Glutamatergic neuron (in vitro differentiated cells): Measurements from ENCODE around the gene NECTIN4. TPM values are rescaled to one million over a fixed set of nuclear protein-coding genes. Genes with fewer than 3 reads are reported as not detected.

Experiments
- DNase-seq: peaks from one replicate; pipeline ENCODE4 v3.0.0; 2022
- H3K27ac Mint-ChIP-seq: one replicate; pipeline ENCODE4 v1.8.0; 2020; ENCODE audit warnings: mild to moderate bottlenecking, mixed read lengths, inconsistent platforms; ENCODE audit not compliant: unreplicated experiment
- H3K27me3 Mint-ChIP-seq: one replicate; pipeline ENCODE4 v1.8.0; 2020; ENCODE audit warnings: mild to moderate bottlenecking, moderate library complexity, mixed read lengths, inconsistent platforms; ENCODE audit not compliant: unreplicated experiment
- H3K36me3 Mint-ChIP-seq: one replicate; pipeline ENCODE4 v1.8.0; 2020; ENCODE audit warnings: mild to moderate bottlenecking, mixed read lengths, inconsistent platforms; ENCODE audit not compliant: unreplicated experiment
- H3K4me1 Mint-ChIP-seq: one replicate; pipeline ENCODE4 v1.8.0; 2020; ENCODE audit warnings: mild to moderate bottlenecking, low read depth, mixed read lengths, inconsistent platforms; ENCODE audit not compliant: unreplicated experiment
- H3K4me3 Mint-ChIP-seq: one replicate; pipeline ENCODE4 v1.8.0; 2020; ENCODE audit warnings: mild to moderate bottlenecking, mixed read lengths, inconsistent platforms; ENCODE audit not compliant: unreplicated experiment
- H3K9me3 Mint-ChIP-seq: one replicate; pipeline ENCODE4 v1.8.0; 2020; ENCODE audit warnings: mild to moderate bottlenecking, moderate library complexity, mixed read lengths, inconsistent platforms; ENCODE audit not compliant: unreplicated experiment
- CTCF ChIP-seq: fragments of 200-600 bp; sonication (generic); IDR thresholded peaks from one replicate; pipeline ENCODE4 v1.5.0; 2021; ENCODE audit not compliant: partially characterized antibody, unreplicated experiment
- total RNA-seq: library from RNA; stranded (reverse); fragmentation: NEBNext Ultra II Directional; extraction: Animal tissue kit (Norgen Biotek cat#: 25700); gene quantifications from one replicate; pipeline ENCODE4 v1.2.1, GENCODE V29; 2021; ENCODE audit not compliant: unreplicated experiment

Gene NECTIN4
- total RNA-seq, 1 donor from 2014 or later = 0.39 TPM

GRCh38 chr1:161047436-161048420 is 41.6 kb downstream of the NECTIN4 start:
- Mint-ChIP-seq H3K36me3 (peaks cover 17% of the 10 kb centered on the region), H3K27me3 (peaks cover 17% of the 10 kb centered on the region), H3K4me3 (no peak overlapping the region), H3K27ac (peak overlapping the region; percentile 22), H3K9me3 (peaks cover 13% of the 10 kb centered on the region), H3K4me1 (peaks cover 6% of the 10 kb centered on the region)
- no peak for TF ChIP-seq CTCF
- DNase-seq = no peak

- TF ChIP-seq CTCF = no peak
- Mint-ChIP-seq H3K4me1 (peaks cover 9% of the 10 kb centered on the region), H3K27me3 (peaks cover 20% of the 10 kb centered on the region), H3K27ac (peak overlapping the region; percentile 100), H3K4me3 (peak overlapping the region; percentile 97), H3K36me3 (peaks cover 17% of the 10 kb centered on the region), H3K9me3 (peaks cover 13% of the 10 kb centered on the region)
- DNase-seq = no peak
Measured at GRCh38 chr1:161046605-161047228, 42.6 kb downstream of the NECTIN4 start.

- peak within 1 kb of the TSS; percentile 97 for H3K4me3 Mint-ChIP-seq
- peaks cover 13% of the 10 kb centered on the region for H3K9me3 Mint-ChIP-seq
- DNase-seq = peak; percentile 91
- peaks cover 17% of the 10 kb centered on the region for H3K36me3 Mint-ChIP-seq
- peak within 1 kb of the TSS; percentile 100 for H3K27ac Mint-ChIP-seq
- H3K4me1 Mint-ChIP-seq = peaks cover 9% of the 10 kb centered on the region
- peaks cover 20% of the 10 kb centered on the region for H3K27me3 Mint-ChIP-seq
- no peak for TF ChIP-seq CTCF
Measured at GRCh38 chr1:161045736-161046604, 43.4 kb downstream of the NECTIN4 start, which contains the start of gene USF1. USF1 (minus strand) TSS chr1:161045977; CDS start chr1:161043275, 2,702 bp downstream.

- peak overlapping the region; percentile 100 for H3K27ac Mint-ChIP-seq
- H3K27me3 Mint-ChIP-seq = peaks cover 20% of the 10 kb centered on the region
- peaks cover 17% of the 10 kb centered on the region for H3K36me3 Mint-ChIP-seq
- H3K4me3 Mint-ChIP-seq = peak overlapping the region; percentile 97
- DNase-seq = peak; percentile 87
- H3K9me3 Mint-ChIP-seq = peaks cover 13% of the 10 kb centered on the region
- no peak for TF ChIP-seq CTCF
- H3K4me1 Mint-ChIP-seq = peaks cover 9% of the 10 kb centered on the region
Measured at GRCh38 chr1:161044908-161045735, 44.2 kb downstream of the NECTIN4 start.
